Measurements from ENCODE around the gene PEX14.

PEX14 gene

GRCh38 chr1:10578070-10578469, 103.3 kb downstream of the PEX14 start:
- H3K36me3 ChIP-seq: peaks cover 3% of the 10 kb centered on the region; the same call in 1 of the 2 replicates
- no peaks in the 10 kb centered on the region for H3K27me3 ChIP-seq (ENCODE audit: insufficient read depth, low read depth, severe bottlenecking)
- no peaks in the 10 kb centered on the region for H3K9me3 ChIP-seq (ENCODE audit: severe bottlenecking)
- TF ChIP-seq CTCF (IDR thresholded peaks at IDR 0.05; ENCODE audit: low read depth, low read length): no peak
- H3K4me3 ChIP-seq (ENCODE audit: low read depth, low read length): no peak overlapping the region
- no peak for DNase-seq
- H3K27ac ChIP-seq: no peak overlapping the region

GRCh38 chr1:10583641-10584040, 108.9 kb downstream of the PEX14 start:
- Histone ChIP-seq H3K4me3 (ENCODE audit: low read depth, low read length) (no peak overlapping the region), H3K9me3 (ENCODE audit: severe bottlenecking) (no peaks in the 10 kb centered on the region), H3K27me3 (ENCODE audit: insufficient read depth, low read depth, severe bottlenecking) (no peaks in the 10 kb centered on the region), H3K36me3 (no peaks in the 10 kb centered on the region), H3K27ac (no peak overlapping the region)
- TF ChIP-seq CTCF (IDR thresholded peaks at IDR 0.05; ENCODE audit: low read depth, low read length): no peak
- DNase-seq: no peak

GRCh38 chr1:10585242-10585641, 110.5 kb downstream of the PEX14 start:
- no peak for TF ChIP-seq CTCF (IDR thresholded peaks at IDR 0.05; ENCODE audit: low read depth, low read length)
- Histone ChIP-seq H3K4me3 (ENCODE audit: low read depth, low read length) (no peak overlapping the region), H3K27me3 (ENCODE audit: insufficient read depth, low read depth, severe bottlenecking) (no peaks in the 10 kb centered on the region), H3K9me3 (ENCODE audit: severe bottlenecking) (no peaks in the 10 kb centered on the region), H3K36me3 (no peaks in the 10 kb centered on the region), H3K27ac (no peak overlapping the region)
- no peak for DNase-seq

GRCh38 chr1:10586125-10586524, 111.4 kb downstream of the PEX14 start:
- Histone ChIP-seq H3K27ac (no peak overlapping the region), H3K9me3 (ENCODE audit: severe bottlenecking) (no peaks in the 10 kb centered on the region), H3K27me3 (ENCODE audit: insufficient read depth, low read depth, severe bottlenecking) (no peaks in the 10 kb centered on the region), H3K4me3 (ENCODE audit: low read depth, low read length) (no peak overlapping the region), H3K36me3 (no peaks in the 10 kb centered on the region)
- no peak for TF ChIP-seq CTCF (IDR thresholded peaks at IDR 0.05; ENCODE audit: low read depth, low read length)
- DNase-seq: no peak

GRCh38 chr1:10588640-10589039, 113.9 kb downstream of the PEX14 start:
- Histone ChIP-seq H3K9me3 (ENCODE audit: severe bottlenecking) (no peaks in the 10 kb centered on the region), H3K27me3 (ENCODE audit: insufficient read depth, low read depth, severe bottlenecking) (no peaks in the 10 kb centered on the region), H3K27ac (no peak overlapping the region), H3K36me3 (no peaks in the 10 kb centered on the region), H3K4me3 (ENCODE audit: low read depth, low read length) (no peak overlapping the region)
- no peak for TF ChIP-seq CTCF (IDR thresholded peaks at IDR 0.05; ENCODE audit: low read depth, low read length)
- no peak for DNase-seq

GRCh38 chr1:10589074-10589473, 114.3 kb downstream of the PEX14 start:
- H3K4me3 ChIP-seq (ENCODE audit: low read depth, low read length): no peak overlapping the region
- no peak for DNase-seq
- H3K27me3 ChIP-seq (ENCODE audit: insufficient read depth, low read depth, severe bottlenecking): no peaks in the 10 kb centered on the region
- no peak for TF ChIP-seq CTCF (IDR thresholded peaks at IDR 0.05; ENCODE audit: low read depth, low read length)
- no peaks in the 10 kb centered on the region for H3K9me3 ChIP-seq (ENCODE audit: severe bottlenecking)
- no peaks in the 10 kb centered on the region for H3K36me3 ChIP-seq
- H3K27ac ChIP-seq: no peak overlapping the region
